ENCODE data around the gene DCP1A.
A peak's percentile ranks its signal among the peaks of the same experiment; 100 is the strongest.
"Not testable (repeated sequence)": the region's sequence is repeated elsewhere in the genome, so short reads cannot be mapped to it uniquely, and the experiment has no call there.

Gene DCP1A

GRCh38 chr3:53264718-53265117, 82.6 kb downstream of the DCP1A start:
- no peak for DNase-seq (ENCODE audit: low read depth)

GRCh38 chr3:53263907-53264306, 83.4 kb downstream of the DCP1A start:
- DNase-seq (ENCODE audit: low read depth), result no peak

- DNase-seq (ENCODE audit: low read depth), result no peak
These were observed 85.6 kb downstream of the DCP1A start for GRCh38 chr3:53261712-53262111.

GRCh38 chr3:53260286-53260785, 87.0 kb downstream of the DCP1A start:
- no peak for DNase-seq (ENCODE audit: low read depth)

GRCh38 chr3:53259427-53260259, 87.7 kb downstream of the DCP1A start:
- DNase-seq (ENCODE audit: low read depth), result no peak

- no peak for DNase-seq (ENCODE audit: low read depth)
These were observed 88.5 kb downstream of the DCP1A start for GRCh38 chr3:53258600-53259426.

GRCh38 chr3:53257465-53257864, 89.9 kb downstream of the DCP1A start:
- no peak for DNase-seq (ENCODE audit: low read depth)

- no peak for DNase-seq (ENCODE audit: low read depth)
These were observed 90.7 kb downstream of the DCP1A start for GRCh38 chr3:53256704-53257055.

GRCh38 chr3:53255775-53256703, 91.3 kb downstream of the DCP1A start, which contains the start of gene TKT:
TKT (minus strand) TSS chr3:53256022; CDS start chr3:53255942, 80 bp downstream.
- DNase-seq (ENCODE audit: low read depth), result peak; percentile 70

GRCh38 chr3:53255423-53255774, 91.9 kb downstream of the DCP1A start:
- DNase-seq (ENCODE audit: low read depth), result peak; percentile 11

GRCh38 chr3:53254509-53255422, 92.6 kb downstream of the DCP1A start:
- DNase-seq (ENCODE audit: low read depth), result peak; percentile 16

- DNase-seq (ENCODE audit: low read depth), result no peak
These were observed 93.4 kb downstream of the DCP1A start for GRCh38 chr3:53253707-53254508.

- not testable (repeated sequence) for DNase-seq (ENCODE audit: low read depth)
These were observed 94.4 kb downstream of the DCP1A start for GRCh38 chr3:53252947-53253322.

- no peak for DNase-seq (ENCODE audit: low read depth)
These were observed 95.0 kb downstream of the DCP1A start for GRCh38 chr3:53252096-53252946.

- DNase-seq (ENCODE audit: low read depth), result no peak
These were observed 96.3 kb downstream of the DCP1A start for GRCh38 chr3:53250881-53251605.

GRCh38 chr3:53250453-53250852, 96.9 kb downstream of the DCP1A start:
- no peak for DNase-seq (ENCODE audit: low read depth)

GRCh38 chr3:53248161-53248560, 99.2 kb downstream of the DCP1A start:
- no peak for DNase-seq (ENCODE audit: low read depth)

- DNase-seq (ENCODE audit: low read depth), result no peak
These were observed 99.7 kb downstream of the DCP1A start for GRCh38 chr3:53247619-53248018.

Data from T follicular helper cell (primary cell).